Esophagus squamous epithelium (tissue), 5 donors: Measurements from ENCODE around the gene C2CD4C. TPM values are rescaled to one million over a fixed set of nuclear protein-coding genes. Genes with fewer than 3 reads are reported as not detected.
A peak's percentile ranks its signal among the peaks of the same experiment; 100 is the strongest.
"Not testable (repeated sequence)": the region's sequence is repeated elsewhere in the genome, so short reads cannot be mapped to it uniquely, and the experiment has no call there.

Experiments used
- DNase-seq: peaks from one replicate; lab custom pipeline; 2025; lab: John Stamatoyannopoulos, UW
- H3K27ac ChIP-seq, 4 donors: fragments of 200-600 bp; sonication (generic); one replicate each; pipeline ENCODE4 v1.5.1; 2016 to 2019; ENCODE audit warnings: mild to moderate bottlenecking in 1 of 4
- H3K27me3 ChIP-seq, 4 donors: fragments of 200-600 bp; sonication (generic); 1 replicate in 3 of 4; 2 replicates in 1 of 4; pipeline versions ENCODE4 v1.5.1 to v1.6.0; 2017 to 2021; ENCODE audit warnings: antibody characterized with exemption in 1 of 4
- H3K36me3 ChIP-seq, 3 donors: fragments of 200-600 bp; sonication (generic); one replicate each; pipeline ENCODE4 v1.5.1; 2016 to 2019
- H3K4me1 ChIP-seq, 3 donors: fragments of 200-600 bp; sonication (generic); one replicate each; pipeline ENCODE4 v1.5.1; 2017 to 2019
- H3K4me3 ChIP-seq, 4 donors: fragments of 200-600 bp; sonication (generic); 1 replicate in 3 of 4; 2 replicates in 1 of 4; pipeline ENCODE4 v1.5.1; 2016 to 2019; ENCODE audit warnings: mild to moderate bottlenecking in 2 of 4, moderate library complexity in 1 of 4
- H3K9me3 ChIP-seq, 3 donors: fragments of 200-600 bp; sonication (generic); one replicate each; pipeline ENCODE4 v1.5.1; 2016 to 2019
- CTCF ChIP-seq, 6 experiments: fragments of 450-650 bp in 4 of 6; fragments of 200-600 bp in 2 of 6; sonication (generic) in 2 of 6; IDR thresholded peaks; one replicate each; pipeline ENCODE4 v1.5.1; 2016 to 2019; ENCODE audit warnings: antibody characterized with exemption in 6 of 6, mild to moderate bottlenecking in 4 of 6, moderate library complexity in 4 of 6
- POLR2A ChIP-seq, 4 donors: fragments of 450-650 bp; IDR thresholded peaks; one replicate each; pipeline ENCODE4 v1.6.1; 2017; ENCODE audit warnings: antibody characterized with exemption in 4 of 4, mild to moderate bottlenecking in 4 of 4, moderate library complexity in 3 of 4
- WGBS, 2 donors: methylation state at CpG; one replicate each; pipeline ENCODE4 v1.1.5; 2018; 5-methylcytosine and 5-hydroxymethylcytosine counted together
- intact Hi-C: fragments of 100-400 bp; cut with DNase I; formaldehyde crosslinking; loops from one replicate; pipeline ENCODE4 v1.15.0; 2022
- total RNA-seq, 4 donors: library from RNA; depleted of rRNA; stranded (reverse); fragments of >200 nt; gene quantifications; one replicate each; pipeline ENCODE4 v1.1.0, GENCODE V29; 2016
- donor health status: DM: yes; HTN: yes; CAD: no.

The C2CD4C gene
- total RNA-seq, 4 donors from 2014 or later: 0.15 to 1.1 (median 0.45) TPM

GRCh38 chr19:388691-389090 is 20.3 kb downstream of the C2CD4C start:
- H3K27ac ChIP-seq: no peak overlapping the region
- H3K9me3 ChIP-seq: no peaks in the 10 kb centered on the region
- no peak overlapping the region for H3K4me3 ChIP-seq
- TF ChIP-seq CTCF (IDR thresholded peaks at IDR 0.05) (no peak), POLR2A (IDR thresholded peaks at IDR 0.05) (no peak)
- peaks cover 0 to 34% (median 0%) of the 10 kb centered on the region in 4 donors for H3K27me3 ChIP-seq
- no peak for DNase-seq
- H3K4me1 ChIP-seq: no peaks in the 10 kb centered on the region
- WGBS, 2 donors: 65 to 73% methylated on average over 6 to 7 of the region's 17 CpGs
- H3K36me3 ChIP-seq: no peaks in the 10 kb centered on the region
- intact Hi-C loops: no loop called here

DNA sequence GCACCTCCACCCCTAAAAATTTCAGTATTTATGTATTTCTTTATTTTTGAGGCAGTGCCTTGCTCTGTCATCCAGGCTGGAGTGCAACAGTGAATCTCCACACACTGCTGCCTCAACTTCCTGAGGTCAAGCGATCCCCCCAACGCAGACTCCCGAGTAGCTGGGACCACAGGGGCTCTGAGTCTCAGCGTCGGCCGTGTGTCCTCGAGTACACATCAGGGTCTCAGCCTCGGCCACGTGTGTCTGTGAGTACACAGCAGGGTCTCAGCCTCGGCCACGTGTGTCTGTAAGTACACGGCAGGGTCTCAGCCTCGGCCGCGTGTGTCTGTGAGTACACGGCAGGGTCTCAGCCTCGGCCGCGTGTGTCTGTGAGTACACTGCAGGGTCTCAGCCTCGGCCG is 21.2 kb downstream of the C2CD4C start:
- no peak for DNase-seq
- TF ChIP-seq POLR2A (IDR thresholded peaks at IDR 0.05) (no peak), CTCF (IDR thresholded peaks at IDR 0.05) (no peak)

GRCh38 chr19:386632-387301 is 22.2 kb downstream of the C2CD4C start:
- H3K4me1 ChIP-seq, H3K27ac ChIP-seq, intact Hi-C loops, H3K36me3 ChIP-seq, DNase-seq, H3K9me3 ChIP-seq, H3K4me3 ChIP-seq: not testable (repeated sequence)
- WGBS, 2 donors: 33 to 42% methylated on average over 9 to 12 of the region's 22 CpGs
- H3K27me3 ChIP-seq: peaks cover 0 to 49% (median 0%) of the 10 kb centered on the region in 4 donors

More for the DNA sequence above, 21.2 kb downstream of the C2CD4C start:
- no peaks in the 10 kb centered on the region for H3K9me3 ChIP-seq
- H3K27me3 ChIP-seq: peaks cover 0 to 43% (median 0%) of the 10 kb centered on the region in 4 donors
- no peaks in the 10 kb centered on the region for H3K36me3 ChIP-seq
- 79 to 91% methylated on average over 8 to 10 of the region's 21 CpGs for WGBS, 2 donors
- no peaks in the 10 kb centered on the region for H3K4me1 ChIP-seq
- intact Hi-C loops: no loop called here
- H3K27ac ChIP-seq: no peak overlapping the region
- H3K4me3 ChIP-seq: no peak overlapping the region

DNA sequence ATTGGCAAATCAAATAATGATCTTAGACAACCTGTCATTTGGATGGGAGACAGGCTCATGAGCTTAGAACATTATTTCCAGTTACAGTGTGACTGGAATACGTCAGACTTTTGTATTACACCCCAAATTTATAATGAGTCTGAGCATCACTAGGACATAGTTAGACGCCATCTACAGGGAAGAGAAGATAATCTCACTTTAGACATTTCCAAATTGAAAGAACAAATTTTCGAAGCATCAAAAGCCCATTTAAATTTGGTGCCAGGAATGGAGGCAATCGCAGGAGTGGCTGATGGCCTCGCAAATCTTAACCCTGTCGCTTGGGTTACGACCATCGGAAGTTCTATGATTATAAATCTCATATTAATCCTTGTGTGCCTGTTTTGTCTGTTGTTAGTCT is 22.8 kb downstream of the C2CD4C start:
- DNase-seq, H3K27ac ChIP-seq, intact Hi-C loops, H3K9me3 ChIP-seq, H3K4me1 ChIP-seq, H3K4me3 ChIP-seq, H3K36me3 ChIP-seq: not testable (repeated sequence)
- WGBS, 2 donors: 48 to 64% methylated on average over 7 to 8 of the region's 8 CpGs
- peak in 1 of 6 experiments; percentile 13 for TF ChIP-seq CTCF (IDR thresholded peaks at IDR 0.05)
- peaks cover 0 to 50% (median 0%) of the 10 kb centered on the region in 4 donors for H3K27me3 ChIP-seq

GRCh38 chr19:384799-385169 is 24.2 kb downstream of the C2CD4C start:
- Histone ChIP-seq H3K4me3 (no peak overlapping the region), H3K27me3 (peaks cover 0 to 38% (median 0%) of the 10 kb centered on the region in 4 donors), H3K27ac (no peak overlapping the region), H3K9me3 (no peaks in the 10 kb centered on the region), H3K36me3 (no peaks in the 10 kb centered on the region), H3K4me1 (no peaks in the 10 kb centered on the region)
- WGBS, 2 donors: 69 to 85% methylated on average over 5 to 9 of the region's 9 CpGs
- intact Hi-C loops: no loop called here
- TF ChIP-seq POLR2A (IDR thresholded peaks at IDR 0.05) (no peak), CTCF (IDR thresholded peaks at IDR 0.05) (no peak)
- DNase-seq: no peak
